Gastrocnemius medialis (tissue), 4 donors: ENCODE measurements around the gene NOXA1.

Source experiments
- POLR2A ChIP-seq, 2 donors: fragments of 450-650 bp; IDR thresholded peaks; one replicate each; pipeline ENCODE4 v1.6.1; 2017; ENCODE audit warnings: antibody characterized with exemption in 2 of 2, mild to moderate bottlenecking in 2 of 2, moderate library complexity in 2 of 2
- TF ChIP-seq, protein P1 (sequence below), 5 experiments: fragments of 450-650 bp in 3 of 5; fragments of 200-600 bp in 2 of 5; sonication (generic) in 2 of 5; IDR thresholded peaks in 4 of 5; conservative IDR thresholded peaks in 1 of 5; 1 replicate in 4 of 5; 2 replicates in 1 of 5; pipeline ENCODE4 v1.5.1; 2016 to 2019; ENCODE audit warnings: antibody characterized with exemption in 5 of 5, mild to moderate bottlenecking in 3 of 5, moderate library complexity in 3 of 5

DNA sequence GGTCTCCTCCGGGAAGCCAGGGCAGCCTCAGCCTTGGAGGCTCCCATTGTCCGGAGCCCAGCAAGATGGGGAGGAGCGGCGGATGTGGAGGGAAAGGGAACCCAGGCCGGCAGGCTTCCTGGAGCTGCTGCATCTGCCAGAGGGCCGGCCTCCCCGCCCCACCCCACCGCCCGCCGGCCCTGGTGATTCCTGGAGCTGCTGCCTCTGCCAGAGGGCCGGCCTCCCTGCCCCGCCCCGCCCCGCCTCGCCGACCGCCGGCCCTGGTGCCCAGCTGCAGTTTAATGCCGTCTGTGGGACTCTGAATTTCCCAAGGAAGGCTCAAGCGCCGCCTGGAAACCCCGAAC lies 31.8 kb upstream of the NOXA1 start:
- TF ChIP-seq, protein P1, sequence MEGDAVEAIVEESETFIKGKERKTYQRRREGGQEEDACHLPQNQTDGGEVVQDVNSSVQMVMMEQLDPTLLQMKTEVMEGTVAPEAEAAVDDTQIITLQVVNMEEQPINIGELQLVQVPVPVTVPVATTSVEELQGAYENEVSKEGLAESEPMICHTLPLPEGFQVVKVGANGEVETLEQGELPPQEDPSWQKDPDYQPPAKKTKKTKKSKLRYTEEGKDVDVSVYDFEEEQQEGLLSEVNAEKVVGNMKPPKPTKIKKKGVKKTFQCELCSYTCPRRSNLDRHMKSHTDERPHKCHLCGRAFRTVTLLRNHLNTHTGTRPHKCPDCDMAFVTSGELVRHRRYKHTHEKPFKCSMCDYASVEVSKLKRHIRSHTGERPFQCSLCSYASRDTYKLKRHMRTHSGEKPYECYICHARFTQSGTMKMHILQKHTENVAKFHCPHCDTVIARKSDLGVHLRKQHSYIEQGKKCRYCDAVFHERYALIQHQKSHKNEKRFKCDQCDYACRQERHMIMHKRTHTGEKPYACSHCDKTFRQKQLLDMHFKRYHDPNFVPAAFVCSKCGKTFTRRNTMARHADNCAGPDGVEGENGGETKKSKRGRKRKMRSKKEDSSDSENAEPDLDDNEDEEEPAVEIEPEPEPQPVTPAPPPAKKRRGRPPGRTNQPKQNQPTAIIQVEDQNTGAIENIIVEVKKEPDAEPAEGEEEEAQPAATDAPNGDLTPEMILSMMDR (IDR thresholded peaks at IDR 0.05 in 4 of 5, conservative IDR thresholded peaks at IDR 0.05 in 1 of 5) = no peak
- no peak for TF ChIP-seq POLR2A (IDR thresholded peaks at IDR 0.05)
